GM23248 (cell line): ENCODE results near the gene SEMA5A. TPM values are rescaled to one million over a fixed set of nuclear protein-coding genes. Genes with fewer than 3 reads are reported as not detected.
A peak's percentile ranks its signal among the peaks of the same experiment; 100 is the strongest.

Experiments
- DNase-seq: peaks from one replicate; pipeline ENCODE4 v3.0.0-alpha.2; 2015
- H2AFZ ChIP-seq: fragments of 200-600 bp; sonication (generic); 2 replicates; pipeline ENCODE4 v1.6.1; 2016; ENCODE audit warnings: antibody characterized with exemption
- H3F3A ChIP-seq: fragments of 200-600 bp; sonication (generic); 2 replicates; pipeline ENCODE4 v1.6.1; 2016; ENCODE audit warnings: mild to moderate bottlenecking, antibody characterized with exemption, mixed run types; ENCODE audit not compliant: insufficient read depth
- H3K27ac ChIP-seq: fragments of 200-600 bp; sonication (generic); 2 replicates; pipeline ENCODE4 v1.5.1; 2016; ENCODE audit warnings: mild to moderate bottlenecking
- H3K27me3 ChIP-seq: fragments of 200-600 bp; sonication (generic); replicated peaks from 2 replicates; pipeline ENCODE4 v1.6.1; 2016; ENCODE audit warnings: mild to moderate bottlenecking; ENCODE audit not compliant: insufficient read depth
- H3K36me3 ChIP-seq: fragments of 200-600 bp; sonication (generic); 2 replicates; pipeline ENCODE4 v1.6.1; 2016; ENCODE audit warnings: low read depth, mild to moderate bottlenecking
- H3K4me1 ChIP-seq: fragments of 200-600 bp; sonication (generic); 2 replicates; pipeline ENCODE4 v1.6.1; 2016; ENCODE audit warnings: mild to moderate bottlenecking; ENCODE audit not compliant: insufficient read depth
- H3K4me2 ChIP-seq: fragments of 200-600 bp; sonication (generic); one replicate; pipeline ENCODE4 v1.6.1; 2016; ENCODE audit warnings: mild to moderate bottlenecking; ENCODE audit not compliant: unreplicated experiment
- H3K4me3 ChIP-seq: fragments of 200-600 bp; sonication (generic); 2 replicates; pipeline ENCODE4 v1.5.1; 2016; ENCODE audit warnings: mild to moderate bottlenecking
- H3K79me2 ChIP-seq: fragments of 200-600 bp; sonication (generic); 2 replicates; pipeline ENCODE4 v1.6.1; 2016; ENCODE audit warnings: mild to moderate bottlenecking; ENCODE audit not compliant: insufficient read depth
- H3K9ac ChIP-seq: fragments of 200-600 bp; sonication (generic); 2 replicates; pipeline ENCODE4 v1.6.1; 2016; ENCODE audit warnings: mild to moderate bottlenecking
- H3K9me2 ChIP-seq: fragments of 200-600 bp; sonication (generic); 2 replicates; pipeline ENCODE4 v1.6.1; 2016; ENCODE audit warnings: mixed run types, mild to moderate bottlenecking, moderate library complexity; ENCODE audit not compliant: insufficient read depth
- H3K9me3 ChIP-seq: fragments of 200-600 bp; sonication (generic); one replicate; pipeline ENCODE4 v1.6.1; 2017; ENCODE audit warnings: low read depth
- H4K20me1 ChIP-seq: fragments of 200-600 bp; sonication (generic); 2 replicates; pipeline ENCODE4 v1.6.0; 2016; ENCODE audit not compliant: insufficient read depth
- EZH2 ChIP-seq: fragments of 200-600 bp; sonication (generic); IDR thresholded peaks from 2 replicates; pipeline ENCODE4 v1.6.1; 2018; ENCODE audit warnings: antibody characterized with exemption, mild to moderate bottlenecking; ENCODE audit not compliant: insufficient read depth, poor library complexity, severe bottlenecking
- EZH2phosphoT487 ChIP-seq: fragments of 200-600 bp; sonication (generic); IDR thresholded peaks from 2 replicates; pipeline ENCODE4 v1.6.1; 2018; ENCODE audit warnings: antibody characterized with exemption, moderate library complexity, mild to moderate bottlenecking, low read depth; ENCODE audit not compliant: insufficient read depth
- WGBS, 2 experiments: methylation state at CpG; one replicate each; pipeline ENCODE4 v1.1.6; 2015 to 2017; ENCODE audit warnings: low lambda C conversion rate in 2 of 2, low coverage in 1 of 2; ENCODE audit errors: missing lambda C conversion rate in 2 of 2; 5-methylcytosine and 5-hydroxymethylcytosine counted together
- in situ Hi-C: fragments of 300-500 bp; cut with MboI; formaldehyde crosslinking; loops from 2 replicates; pipeline ENCODE4 v1.15.0; 2020
- polyA plus RNA-seq: library from polyadenylated mRNA; unstranded; fragments of >200 nt; fragmentation: Nextera tagmentation; extraction: Ambion mirVana; gene quantifications from 2 replicates; pipeline ENCODE4 v1.2.1, GENCODE V29; 2016
- total RNA-seq: library from RNA; depleted of rRNA; stranded (reverse); fragments of >200 nt; shearing (Covaris generic); gene quantifications from 2 replicates; pipeline ENCODE4 v1.2.3, GENCODE V29; 2014

The SEMA5A gene
- total and polyA plus RNA-seq, 2 experiments from 2014 or later: 33.5 to 38.2 TPM

- peaks cover 25% of the 10 kb centered on the region for H3K79me2 ChIP-seq
- no peak overlapping the region for H3K4me2 ChIP-seq
- H3K9me2 ChIP-seq: no peaks in the 10 kb centered on the region
- no peak for DNase-seq
- in situ Hi-C loops: no loop called here
- H4K20me1 ChIP-seq: 0 out of 2 replicates have a peak, but pooled peaks cover 4% of the 10 kb centered on the region
- no peak overlapping the region for H3K27ac ChIP-seq
- no peak overlapping the region for H2AFZ ChIP-seq
- H3K9ac ChIP-seq: no peak overlapping the region
- H3K4me3 ChIP-seq: no peak overlapping the region
- H3K9me3 ChIP-seq: no peaks in the 10 kb centered on the region
- TF ChIP-seq EZH2phosphoT487 (no peak), EZH2 (no peak)
- 77 to 78% methylated on average over 4 of the region's 4 CpGs for WGBS, 2 experiments
- peaks cover 6% of the 10 kb centered on the region; the same call in 1 of the 2 replicates for H3K4me1 ChIP-seq
- H3K27me3 ChIP-seq: no peaks in the 10 kb centered on the region
- H3K36me3 ChIP-seq: no peaks in the 10 kb centered on the region
- no peaks in the 10 kb centered on the region for H3F3A ChIP-seq
Measured at GRCh38 chr5:9500193-9500592, 45.7 kb downstream of the SEMA5A start.

GRCh38 chr5:9499498-9499876 is 46.4 kb downstream of the SEMA5A start:
- WGBS, 2 experiments: 94 to 96% methylated on average over 1 of the region's 1 CpG
- in situ Hi-C loops: no loop called here

DNA sequence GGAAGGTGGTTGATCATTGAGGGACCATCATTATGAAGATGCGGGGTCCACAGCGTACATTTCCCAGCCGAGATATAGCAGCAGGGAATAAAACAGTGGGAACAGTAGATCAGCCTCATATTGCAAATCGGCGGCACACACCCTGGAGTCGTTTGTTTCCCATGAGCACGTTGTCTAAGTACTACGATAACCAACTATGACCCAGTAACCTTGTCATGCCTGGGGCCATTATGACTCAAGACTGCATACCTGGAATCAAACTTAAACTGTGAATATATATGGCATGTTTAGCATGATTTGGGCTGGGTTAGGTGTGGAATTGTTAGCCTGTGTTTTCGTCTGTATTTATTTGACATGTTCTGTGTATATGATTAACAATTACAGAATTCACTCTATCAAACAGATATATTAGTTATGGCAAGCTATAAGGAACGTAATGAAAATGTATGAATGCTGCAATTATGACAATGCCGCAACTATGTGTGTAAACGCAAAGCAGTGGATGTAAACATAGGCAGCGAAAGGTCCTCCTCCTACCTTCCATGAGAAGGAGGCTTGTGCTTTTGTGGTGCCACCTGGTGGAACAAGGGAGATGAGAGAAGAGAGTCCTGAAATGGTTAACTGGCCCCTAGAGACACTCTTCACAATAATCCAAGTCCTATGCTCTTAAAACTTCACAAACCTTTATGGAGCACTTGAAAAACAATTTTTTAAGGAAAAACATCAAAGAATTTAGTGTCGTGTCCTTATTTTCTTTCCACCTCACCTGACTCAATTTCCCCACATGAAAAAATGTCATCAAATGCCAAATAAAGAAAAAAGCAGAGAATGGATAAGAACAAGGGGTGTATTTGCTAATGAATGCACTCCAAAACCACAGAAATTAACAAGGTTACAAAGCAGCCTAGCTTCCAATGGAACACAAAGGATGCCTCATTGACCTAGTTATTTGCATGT is 47.1 kb downstream of the SEMA5A start:
- H3K4me1 ChIP-seq: no peaks in the 10 kb centered on the region
- no peak overlapping the region for H3K4me3 ChIP-seq
- H2AFZ ChIP-seq: no peak overlapping the region
- peak; percentile 43 for DNase-seq
- no peaks in the 10 kb centered on the region for H3K27me3 ChIP-seq
- 93 to 95% methylated on average over 14 of the region's 14 CpGs for WGBS, 2 experiments
- no peak for TF ChIP-seq EZH2
- TF ChIP-seq EZH2phosphoT487: no peak
- H3K9me2 ChIP-seq: no peaks in the 10 kb centered on the region
- no peak overlapping the region for H3K9ac ChIP-seq
- no peak overlapping the region for H3K4me2 ChIP-seq
- H3K9me3 ChIP-seq: no peaks in the 10 kb centered on the region
- no peaks in the 10 kb centered on the region for H3F3A ChIP-seq
- H3K79me2 ChIP-seq: peaks cover 28% of the 10 kb centered on the region
- 0 out of 2 replicates have a peak, but pooled peaks cover 4% of the 10 kb centered on the region for H4K20me1 ChIP-seq
- H3K27ac ChIP-seq: no peak overlapping the region
- in situ Hi-C loops: no loop called here
- H3K36me3 ChIP-seq: no peaks in the 10 kb centered on the region

More at GRCh38 chr5:9499498-9499876, 46.4 kb downstream of the SEMA5A start:
- H4K20me1 ChIP-seq: 0 out of 2 replicates have a peak, but pooled peaks cover 4% of the 10 kb centered on the region
- TF ChIP-seq EZH2phosphoT487 (no peak), EZH2 (no peak)
- H2AFZ ChIP-seq: no peak overlapping the region
- H3K9me3 ChIP-seq: no peaks in the 10 kb centered on the region
- no peaks in the 10 kb centered on the region for H3K9me2 ChIP-seq
- no peak overlapping the region for H3K4me2 ChIP-seq
- no peaks in the 10 kb centered on the region for H3K4me1 ChIP-seq
- no peak for DNase-seq
- peaks cover 28% of the 10 kb centered on the region for H3K79me2 ChIP-seq
- H3K36me3 ChIP-seq: no peaks in the 10 kb centered on the region
- H3K4me3 ChIP-seq: no peak overlapping the region
- no peaks in the 10 kb centered on the region for H3F3A ChIP-seq
- no peaks in the 10 kb centered on the region for H3K27me3 ChIP-seq
- H3K27ac ChIP-seq: no peak overlapping the region
- no peak overlapping the region for H3K9ac ChIP-seq

GRCh38 chr5:9497347-9497746 is 48.5 kb downstream of the SEMA5A start:
- Histone ChIP-seq H3K27me3 (no peaks in the 10 kb centered on the region), H3K4me1 (no peaks in the 10 kb centered on the region), H3K9ac (no peak overlapping the region), H3K4me3 (no peak overlapping the region), H3K9me2 (no peaks in the 10 kb centered on the region), H3K4me2 (no peak overlapping the region), H3K79me2 (peaks cover 28% of the 10 kb centered on the region), H3F3A (no peaks in the 10 kb centered on the region), H3K9me3 (no peaks in the 10 kb centered on the region), H2AFZ (no peak overlapping the region), H3K27ac (no peak overlapping the region), H4K20me1 (0 out of 2 replicates have a peak, but pooled peaks cover 4% of the 10 kb centered on the region), H3K36me3 (no peaks in the 10 kb centered on the region)
- TF ChIP-seq EZH2 (no peak), EZH2phosphoT487 (no peak)
- 94 to 96% methylated on average over 8 of the region's 8 CpGs for WGBS, 2 experiments
- no peak for DNase-seq
- in situ Hi-C loops: no loop called here
